Natural killer cell treated with Interleukin-12 subunit alpha and Interleukin-12 subunit beta and Interleukin-15 and Interleukin-18, amount 100 ng/mL, for 72 hours (primary cell): Measurements from ENCODE around the gene NCAPD2. TPM values are rescaled to one million over a fixed set of nuclear protein-coding genes. Genes with fewer than 3 reads are reported as not detected.
"Not testable (repeated sequence)": the region's sequence is repeated elsewhere in the genome, so short reads cannot be mapped to it uniquely, and the experiment has no call there.

ENCODE experiments used
- ATAC-seq, 2 donors: fragments of 150-1000 bp; cut with Tn5 transposase in 1 of 2; sonication (Bioruptor Pico), chemical (Tn5 transposase) in 1 of 2; 2 replicates each; pipeline ENCODE4 v1.10.0; 2021
- DNase-seq: peaks from one replicate; pipeline ENCODE4 v3.0.0; 2022; ENCODE audit warnings: low spot score
- H3K27ac Mint-ChIP-seq, 2 donors: 1 replicate in 1 of 2; 2 replicates in 1 of 2; pipeline ENCODE4 v1.8.0; 2022; ENCODE audit warnings: mixed read lengths in 2 of 2, mild to moderate bottlenecking in 1 of 2, moderate library complexity in 1 of 2
- H3K27me3 Mint-ChIP-seq, 2 donors: 1 replicate in 1 of 2; 2 replicates in 1 of 2; pipeline ENCODE4 v1.8.0; 2022; ENCODE audit warnings: mixed read lengths in 2 of 2
- H3K36me3 Mint-ChIP-seq: one replicate; pipeline ENCODE4 v1.8.0; 2022; ENCODE audit warnings: mixed read lengths
- H3K4me1 Mint-ChIP-seq, 2 donors: 1 replicate in 1 of 2; 2 replicates in 1 of 2; pipeline ENCODE4 v1.8.0; 2022; ENCODE audit warnings: low read depth in 2 of 2, mixed read lengths in 2 of 2, mild to moderate bottlenecking in 1 of 2
- H3K4me3 Mint-ChIP-seq: one replicate; pipeline ENCODE4 v1.8.0; 2022; ENCODE audit warnings: mixed read lengths
- H3K9me3 Mint-ChIP-seq: 2 replicates; pipeline ENCODE4 v1.8.0; 2022; ENCODE audit warnings: mixed read lengths
- total RNA-seq, 2 donors: library from RNA; stranded (reverse); gene quantifications; one replicate each; pipeline ENCODE4 v1.2.3, GENCODE V29; 2022

NCAPD2 gene
- total RNA-seq, 2 donors from 2014 or later, result 73.4 to 131 TPM

DNA sequence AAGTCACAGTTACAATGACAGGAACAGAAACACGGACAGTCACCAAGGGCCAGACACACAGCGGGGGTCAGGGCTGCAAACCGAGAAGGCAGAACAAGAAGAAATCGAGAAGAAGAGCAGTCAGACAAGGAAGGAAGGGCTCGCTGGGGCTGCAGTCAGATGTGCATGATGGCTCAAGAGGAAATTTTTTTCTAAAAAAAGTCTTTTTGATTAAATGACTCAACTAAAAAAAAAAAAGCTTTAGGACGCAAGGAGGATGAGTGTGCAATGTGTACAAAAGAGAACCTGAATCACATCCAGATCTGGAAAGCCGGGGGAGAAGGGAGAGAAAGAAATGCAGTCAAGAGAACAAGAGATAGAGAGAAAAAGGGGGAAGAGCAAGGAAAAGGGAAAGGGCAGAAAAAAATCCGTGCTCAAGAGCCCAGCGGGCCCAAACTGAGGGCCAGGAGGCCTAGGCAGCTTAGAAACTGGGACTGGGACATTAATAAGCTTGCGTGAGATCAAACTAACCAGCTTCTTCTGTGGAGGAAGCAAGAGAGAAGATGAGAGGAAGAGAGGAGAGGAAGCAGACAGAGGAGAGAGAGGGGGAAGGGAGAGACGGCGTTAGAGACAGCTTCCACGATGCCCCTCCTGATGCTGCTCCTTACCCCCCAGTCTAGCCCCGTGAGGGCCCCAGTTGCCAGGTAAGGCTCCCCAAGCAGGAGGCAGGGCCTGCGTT, 55.2 kb downstream of the NCAPD2 start:
- H3K27me3 Mint-ChIP-seq, result no peaks in the 10 kb centered on the region
- peaks cover 11% of the 10 kb centered on the region for H3K36me3 Mint-ChIP-seq
- DNase-seq (no peak), ATAC-seq (no peak)
- H3K27ac Mint-ChIP-seq, result no peak overlapping the region
- H3K4me1 Mint-ChIP-seq, result peaks cover 22 to 26% of the 10 kb centered on the region in 2 donors
- H3K9me3 Mint-ChIP-seq, result no peaks in the 10 kb centered on the region
- H3K4me3 Mint-ChIP-seq, result no peak overlapping the region

DNA sequence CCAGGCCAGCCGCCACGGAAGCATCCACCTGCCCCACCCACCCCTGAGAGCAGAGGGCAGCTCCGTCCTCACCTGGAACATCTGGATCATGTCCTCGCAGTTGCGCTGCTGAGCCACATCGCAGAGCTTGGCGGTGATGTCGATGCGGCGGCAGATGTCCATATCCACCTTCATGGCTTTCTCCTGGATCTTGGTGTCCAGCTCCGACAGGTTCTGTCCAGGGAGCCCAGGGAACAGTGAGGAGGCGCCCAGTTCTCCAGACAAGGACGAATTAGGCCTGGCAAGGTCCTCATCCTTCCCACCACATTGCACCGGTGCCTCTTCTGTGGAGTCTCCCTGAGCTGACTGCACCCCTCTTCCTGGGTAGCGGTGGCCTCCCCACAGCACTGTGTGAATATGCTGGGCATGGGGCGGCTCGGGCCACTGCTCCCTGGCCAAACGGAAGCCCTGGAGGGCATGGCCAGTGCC, 55.8 kb downstream of the NCAPD2 start:
- Mint-ChIP-seq H3K36me3 (peaks cover 11% of the 10 kb centered on the region), H3K4me1 (peaks cover 28 to 32% of the 10 kb centered on the region in 2 donors), H3K4me3 (no peak overlapping the region), H3K27me3 (no peaks in the 10 kb centered on the region), H3K9me3 (no peaks in the 10 kb centered on the region), H3K27ac (no peak overlapping the region)
- DNase-seq, result no peak
- no peak for ATAC-seq

DNA sequence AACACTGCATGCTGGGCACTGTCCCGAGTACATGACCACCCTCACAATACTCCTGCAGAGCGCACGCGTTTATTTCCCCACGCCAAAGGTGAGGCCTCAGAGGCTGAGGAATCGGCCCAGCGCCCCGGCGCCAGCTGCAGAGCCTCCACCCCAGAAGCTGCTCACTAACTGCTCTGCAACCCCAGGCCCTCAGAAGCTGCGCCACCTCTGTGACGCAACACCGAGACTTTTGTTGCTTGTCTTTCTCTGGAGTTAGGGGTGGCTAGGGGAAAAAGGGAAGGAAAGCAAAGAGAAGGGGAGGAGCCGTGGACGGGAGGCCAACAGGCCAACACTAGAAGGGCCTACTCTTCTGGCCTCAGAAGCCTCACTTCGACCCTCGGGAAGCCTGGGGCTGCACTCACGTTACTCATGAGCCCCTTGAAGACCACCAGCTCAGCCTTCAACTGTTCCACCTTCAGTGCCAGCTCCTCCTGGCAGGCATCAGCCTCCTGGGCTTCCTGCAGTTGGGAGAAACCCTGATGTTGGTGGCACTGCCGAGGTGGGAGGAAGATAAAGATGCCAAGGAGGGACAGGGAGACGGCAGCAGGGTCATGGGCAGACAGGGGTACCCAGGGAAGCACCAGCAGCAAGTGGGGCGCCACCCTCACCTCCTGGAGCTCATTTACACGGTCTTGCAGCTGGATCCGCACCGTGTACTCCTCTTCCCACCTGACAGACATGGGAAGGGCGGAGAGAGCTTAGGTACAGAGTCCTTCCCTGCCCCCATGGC, 56.6 kb downstream of the NCAPD2 start:
- Mint-ChIP-seq H3K4me1 (peaks cover 34 to 38% of the 10 kb centered on the region in 2 donors), H3K9me3 (no peaks in the 10 kb centered on the region), H3K27ac (no peak overlapping the region), H3K27me3 (no peaks in the 10 kb centered on the region), H3K4me3 (no peak overlapping the region), H3K36me3 (peaks cover 11% of the 10 kb centered on the region)
- no peak for ATAC-seq
- DNase-seq, result no peak

DNA sequence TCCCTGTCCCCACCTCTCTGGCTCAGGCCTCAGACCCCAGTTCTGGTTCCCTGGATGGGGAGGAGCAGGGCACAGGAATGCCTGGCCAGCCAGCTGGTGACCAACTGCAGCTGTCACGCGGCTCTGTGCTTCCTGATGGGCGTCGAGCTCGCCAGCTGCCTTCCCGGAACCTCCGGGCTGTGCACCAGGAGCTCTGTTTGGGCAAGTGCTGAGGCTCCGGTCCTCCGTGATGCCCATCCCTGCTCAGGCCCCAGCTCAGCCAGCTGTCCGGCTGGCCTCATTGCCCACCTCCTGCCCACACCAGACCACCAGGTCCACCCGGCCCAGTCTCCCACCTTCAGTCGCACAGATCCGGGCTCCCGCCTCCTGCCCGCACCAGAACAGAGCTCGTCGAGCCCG, 57.2 kb downstream of the NCAPD2 start:
- H3K27ac Mint-ChIP-seq, result no peak overlapping the region
- H3K4me1 Mint-ChIP-seq, result peaks cover 34 to 38% of the 10 kb centered on the region in 2 donors
- H3K27me3 Mint-ChIP-seq, result no peaks in the 10 kb centered on the region
- ATAC-seq (no peak), DNase-seq (no peak)
- H3K9me3 Mint-ChIP-seq, result no peaks in the 10 kb centered on the region
- no peak overlapping the region for H3K4me3 Mint-ChIP-seq
- H3K36me3 Mint-ChIP-seq, result peaks cover 6% of the 10 kb centered on the region

DNA sequence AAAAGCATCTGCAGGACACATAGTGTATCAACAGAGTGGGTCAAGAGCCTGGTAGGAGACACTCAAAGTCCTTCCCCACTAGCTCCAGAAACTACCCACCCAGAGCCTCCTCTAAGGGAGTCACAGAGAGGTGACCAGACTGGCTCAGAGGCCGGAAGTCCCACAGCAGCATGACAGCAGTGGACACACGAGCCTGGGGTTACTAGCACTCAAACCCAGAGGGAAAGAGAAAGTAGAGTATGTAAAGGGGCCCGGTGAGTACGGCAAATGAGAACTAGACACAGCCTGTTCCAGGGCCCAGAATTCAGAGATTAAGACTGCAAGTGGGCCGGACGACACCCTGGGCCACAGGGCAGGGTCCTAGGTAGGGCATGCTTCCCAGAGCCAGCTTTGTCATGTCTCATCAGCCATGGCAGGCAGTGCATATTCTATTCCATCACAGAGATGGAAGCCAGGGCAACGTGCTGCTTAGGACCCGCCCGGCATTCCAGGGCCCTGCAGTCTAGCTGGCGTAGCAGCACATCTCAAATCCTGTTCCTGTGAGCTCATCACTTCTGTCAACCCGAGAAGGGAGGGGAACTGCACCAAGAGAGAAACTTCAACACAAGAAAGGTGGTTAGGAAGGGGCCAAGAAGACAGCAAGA, 57.7 kb downstream of the NCAPD2 start:
- H3K27ac Mint-ChIP-seq, result no peak overlapping the region
- H3K27me3 Mint-ChIP-seq, result no peaks in the 10 kb centered on the region
- no peak for ATAC-seq
- H3K9me3 Mint-ChIP-seq, result no peaks in the 10 kb centered on the region
- H3K4me1 Mint-ChIP-seq, result peaks cover 37 to 40% of the 10 kb centered on the region in 2 donors
- H3K36me3 Mint-ChIP-seq, result peaks cover 6% of the 10 kb centered on the region
- DNase-seq, result no peak
- no peak overlapping the region for H3K4me3 Mint-ChIP-seq

DNA sequence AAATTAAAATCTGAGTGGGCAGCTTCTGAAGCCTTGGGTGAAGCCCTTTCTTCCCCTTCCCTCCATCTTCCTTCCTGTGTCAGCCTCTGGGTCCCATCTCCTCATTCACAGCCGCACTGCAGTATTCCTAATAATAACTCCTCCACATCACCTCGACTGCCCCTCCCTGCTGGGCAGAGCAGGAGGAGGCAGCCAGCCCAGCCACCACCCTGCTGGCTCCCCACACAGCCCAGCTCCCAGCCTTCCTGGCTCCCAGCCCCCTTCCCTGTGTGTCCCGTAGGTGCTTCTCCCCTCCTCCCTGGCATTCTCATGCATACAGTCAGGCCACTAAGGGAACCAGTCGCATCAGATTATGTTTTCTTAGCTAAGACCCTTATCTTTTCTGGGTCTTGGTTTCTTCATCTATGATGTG, 58.2 kb downstream of the NCAPD2 start:
- no peak overlapping the region for H3K27ac Mint-ChIP-seq
- ATAC-seq, result no peak
- H3K4me1 Mint-ChIP-seq, result peaks cover 41 to 42% of the 10 kb centered on the region in 2 donors
- no peaks in the 10 kb centered on the region for H3K27me3 Mint-ChIP-seq
- H3K36me3 Mint-ChIP-seq, result peaks cover 6% of the 10 kb centered on the region
- DNase-seq, result no peak
- H3K4me3 Mint-ChIP-seq, result peak overlapping the region; percentile 16
- no peaks in the 10 kb centered on the region for H3K9me3 Mint-ChIP-seq

DNA sequence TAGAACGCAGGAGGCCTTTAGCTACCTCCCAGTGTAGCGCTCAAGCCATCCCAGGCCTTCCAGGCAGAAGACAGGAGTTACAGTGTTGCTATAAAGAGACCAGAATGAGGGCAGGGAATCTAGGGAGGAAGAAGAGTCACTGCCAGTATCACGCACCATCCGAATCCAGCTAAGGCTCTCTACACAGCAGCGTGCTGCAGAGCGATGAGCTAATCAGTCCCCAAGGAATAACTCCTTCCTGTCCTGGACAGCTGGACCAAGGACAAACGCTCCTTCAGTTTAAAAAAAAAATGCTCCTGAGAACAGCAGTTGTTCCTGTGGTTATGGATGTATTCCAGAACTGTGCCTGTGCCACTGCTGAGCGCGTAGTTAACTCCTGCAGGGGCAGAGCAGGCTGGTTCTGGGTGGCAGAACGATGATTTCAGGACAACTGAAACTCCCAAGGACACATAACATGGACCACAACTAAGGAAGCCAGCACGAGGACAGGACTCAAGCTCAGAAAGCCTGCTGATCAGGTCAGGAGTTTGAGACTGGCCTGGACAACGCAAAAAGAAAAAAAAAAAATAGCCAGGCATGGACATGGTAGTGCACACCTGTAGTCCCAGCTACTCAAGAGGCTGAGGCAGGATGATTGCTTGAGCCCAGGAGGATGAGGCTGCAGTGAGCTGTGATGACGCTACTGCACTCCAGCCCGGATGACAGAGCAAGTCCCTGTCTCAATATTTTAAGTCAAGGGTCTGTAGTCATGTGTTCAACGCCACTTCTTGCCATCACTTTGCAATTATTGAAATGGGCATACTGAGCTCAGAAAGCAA, 59.4 kb downstream of the NCAPD2 start:
- Mint-ChIP-seq H3K27ac (no peak overlapping the region), H3K36me3 (peaks cover 6% of the 10 kb centered on the region), H3K9me3 (no peaks in the 10 kb centered on the region), H3K27me3 (no peaks in the 10 kb centered on the region), H3K4me1 (peaks cover 38 to 42% of the 10 kb centered on the region in 2 donors), H3K4me3 (peak overlapping the region; percentile 16)
- ATAC-seq (no peak), DNase-seq (no peak)

DNA sequence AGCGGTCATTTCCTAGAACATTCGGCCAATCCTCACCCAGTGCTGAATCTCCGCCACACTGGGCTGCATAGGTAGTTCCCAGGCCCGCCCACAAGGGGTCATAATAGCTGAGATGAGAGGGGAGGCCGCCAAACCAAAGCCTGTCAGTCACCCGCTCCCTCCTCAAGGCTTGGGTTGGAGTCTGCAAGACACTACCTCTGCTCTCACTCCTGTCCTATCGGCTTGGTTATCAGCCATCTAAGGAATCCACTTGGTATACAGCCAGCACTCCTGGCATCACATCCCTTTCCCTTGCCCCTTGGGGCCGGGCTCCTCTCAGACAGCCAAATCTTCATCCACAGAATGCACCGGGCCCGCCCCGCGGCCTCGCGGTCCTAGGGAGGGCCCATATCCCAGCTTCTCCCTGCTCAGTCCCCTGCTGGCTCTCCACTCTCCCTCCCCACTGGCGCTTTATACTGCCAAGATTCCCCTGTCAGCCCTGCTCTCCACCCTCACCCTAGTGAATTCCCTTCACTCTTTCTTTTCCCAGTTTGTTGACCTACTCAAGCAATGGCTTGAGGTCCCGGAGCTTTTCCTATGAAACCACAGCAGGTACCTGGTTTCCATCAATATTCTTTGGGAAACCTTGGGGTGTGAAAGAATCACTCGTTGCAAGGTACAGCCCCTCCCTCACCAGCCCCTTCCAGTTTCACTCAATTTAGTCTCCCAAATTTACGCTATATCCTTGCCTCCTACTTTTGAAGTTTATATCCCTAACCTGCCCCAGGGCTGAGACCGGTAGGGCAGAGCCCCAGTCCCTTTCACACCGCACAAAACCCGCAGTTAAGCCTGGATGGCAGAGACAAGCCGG, 60.5 kb downstream of the NCAPD2 start:
- Mint-ChIP-seq H3K4me1 (peaks cover 37 to 38% of the 10 kb centered on the region in 2 donors), H3K27ac (peak overlapping the region; percentile 34 to 72), H3K27me3 (no peaks in the 10 kb centered on the region), H3K9me3 (no peaks in the 10 kb centered on the region), H3K4me3 (peak overlapping the region; percentile 92), H3K36me3 (no peaks in the 10 kb centered on the region)
- ATAC-seq (peak; percentile 70 to 71), DNase-seq (peak; percentile 78)

DNA sequence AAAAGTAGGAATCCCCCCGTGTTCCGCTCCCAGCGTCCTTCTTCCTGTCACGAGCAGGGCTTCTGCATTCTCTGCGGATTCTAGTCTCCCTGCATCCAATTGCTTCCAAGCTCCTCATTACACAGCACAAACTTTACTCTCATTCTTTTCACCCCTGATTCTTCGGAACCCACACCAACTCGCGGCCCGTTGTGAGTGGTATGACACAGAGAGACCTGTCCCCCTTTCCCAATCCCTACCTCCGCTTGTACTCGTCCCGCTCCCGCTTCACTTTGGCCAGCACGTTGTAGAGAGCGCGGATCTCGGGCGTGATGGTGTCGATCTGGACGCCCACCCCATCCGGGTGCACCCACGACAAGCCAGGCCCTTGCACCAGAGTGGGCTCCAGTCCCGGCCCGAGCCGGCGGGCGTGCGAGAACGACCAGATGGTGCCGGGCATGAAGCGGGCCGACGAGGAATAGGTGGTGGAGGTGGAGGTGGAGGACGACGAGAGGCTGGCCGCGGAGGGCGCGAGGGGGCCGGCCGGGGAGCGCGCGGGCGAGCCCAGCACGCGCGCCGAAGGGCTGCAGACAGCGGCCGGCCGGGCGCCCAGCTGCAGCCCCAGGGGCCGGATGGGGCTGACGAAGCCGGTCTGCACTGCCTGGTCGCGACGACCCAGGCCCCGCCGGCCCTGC, 61.3 kb downstream of the NCAPD2 start:
- DNase-seq (no peak), ATAC-seq (peak; percentile 24 to 45)
- peak overlapping the region; percentile 34 to 72 for H3K27ac Mint-ChIP-seq
- H3K4me1 Mint-ChIP-seq, result peaks cover 37 to 42% of the 10 kb centered on the region in 2 donors
- no peaks in the 10 kb centered on the region for H3K36me3 Mint-ChIP-seq
- H3K4me3 Mint-ChIP-seq, result peak overlapping the region; percentile 92
- no peaks in the 10 kb centered on the region for H3K27me3 Mint-ChIP-seq
- no peaks in the 10 kb centered on the region for H3K9me3 Mint-ChIP-seq

DNA sequence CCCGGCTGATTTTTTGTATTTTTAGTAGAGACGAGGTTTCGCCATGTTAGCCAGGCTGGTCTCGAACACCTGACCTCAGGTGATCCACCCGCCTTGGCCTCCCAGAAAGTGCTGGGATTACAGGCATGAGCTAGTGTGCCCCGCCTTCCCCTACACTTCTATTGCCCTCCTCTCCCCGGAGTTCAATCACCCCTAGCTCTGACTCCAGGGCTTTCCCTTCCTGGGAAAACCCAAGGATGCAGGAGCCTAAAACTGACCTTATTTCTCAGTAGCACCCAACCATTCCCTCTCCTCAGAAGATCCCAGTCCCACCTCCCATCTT, 62.6 kb downstream of the NCAPD2 start:
- peak overlapping the region; percentile 53 to 84 for H3K27ac Mint-ChIP-seq
- H3K36me3 Mint-ChIP-seq, H3K9me3 Mint-ChIP-seq, DNase-seq, ATAC-seq, H3K27me3 Mint-ChIP-seq: not testable (repeated sequence)
- peak overlapping the region; percentile 92 for H3K4me3 Mint-ChIP-seq
- peaks cover 37 to 38% of the 10 kb centered on the region in 2 donors for H3K4me1 Mint-ChIP-seq

DNA sequence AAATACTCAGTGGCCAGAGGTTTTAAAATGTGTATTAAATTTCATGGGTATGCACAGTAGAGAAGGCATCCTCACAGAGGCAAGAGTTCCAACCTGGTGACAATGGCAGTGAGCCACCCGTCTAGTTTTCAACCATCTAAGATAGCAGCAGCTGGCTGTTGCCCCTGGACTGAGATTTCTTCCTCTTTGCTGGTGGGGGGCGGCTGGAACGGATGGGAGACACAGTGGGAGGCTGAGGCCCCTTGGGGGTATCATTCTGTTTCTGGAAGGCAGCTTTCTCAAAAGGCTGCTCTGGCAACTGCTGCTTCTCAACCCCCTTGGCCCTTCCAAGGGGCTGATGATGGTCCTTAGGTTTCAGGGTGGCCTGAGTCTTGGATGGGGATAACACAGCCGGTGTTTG, 63.0 kb downstream of the NCAPD2 start:
- H3K9me3 Mint-ChIP-seq, result no peaks in the 10 kb centered on the region

DNA sequence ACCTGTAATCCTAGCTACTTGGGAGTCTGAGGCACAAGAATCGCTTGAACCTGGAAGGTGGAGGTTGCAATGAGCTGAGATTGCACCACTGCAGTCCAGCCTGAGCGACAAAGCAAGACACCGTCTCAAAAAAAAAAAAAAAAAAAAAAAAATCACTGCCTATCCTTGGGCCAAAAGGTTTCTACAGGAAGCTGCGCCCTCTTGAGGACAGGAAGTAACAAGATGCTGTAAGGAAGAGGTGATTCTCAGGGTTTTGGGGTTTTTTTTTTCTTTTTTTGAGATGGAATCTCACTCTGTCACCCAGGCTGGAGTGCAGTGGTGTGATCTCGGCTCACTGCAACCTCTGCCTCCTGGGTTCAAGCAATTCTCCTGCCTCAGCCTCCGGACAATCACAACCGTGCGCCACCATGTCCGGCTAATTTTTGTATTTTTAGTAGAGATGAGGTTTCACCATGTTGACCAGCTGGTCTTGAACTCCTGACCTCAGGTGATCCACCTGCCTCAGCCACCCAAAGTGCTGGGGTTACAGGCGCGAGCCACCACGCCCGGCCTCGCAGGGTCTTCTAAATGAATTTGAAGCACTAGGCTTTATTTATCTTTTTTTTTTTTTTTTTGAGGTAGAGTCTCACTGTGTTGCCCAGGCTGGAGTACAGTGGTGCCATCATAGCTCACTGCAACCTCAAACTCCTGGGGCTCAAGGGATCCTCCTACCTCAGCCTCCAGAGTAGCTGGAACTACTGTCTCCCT, 64.3 kb downstream of the NCAPD2 start:
- not testable (repeated sequence) for H3K4me3 Mint-ChIP-seq, H3K36me3 Mint-ChIP-seq, ATAC-seq, H3K9me3 Mint-ChIP-seq, DNase-seq, H3K27me3 Mint-ChIP-seq
- Mint-ChIP-seq H3K27ac (peak overlapping the region in 1 of 2 donors; percentile 19), H3K4me1 (peaks cover 25 to 28% of the 10 kb centered on the region in 2 donors)

More for the DNA sequence above, 63.0 kb downstream of the NCAPD2 start:
- ATAC-seq (no peak), DNase-seq (no peak)
- no peaks in the 10 kb centered on the region for H3K27me3 Mint-ChIP-seq
- peaks cover 9% of the 10 kb centered on the region for H3K36me3 Mint-ChIP-seq
- peak overlapping the region; percentile 53 to 84 for H3K27ac Mint-ChIP-seq
- peak overlapping the region; percentile 92 for H3K4me3 Mint-ChIP-seq
- peaks cover 37% of the 10 kb centered on the region in 2 donors for H3K4me1 Mint-ChIP-seq
